G401 (cell line): ENCODE data around the gene TRERF1. TPM values are rescaled to one million over a fixed set of nuclear protein-coding genes. Genes with fewer than 3 reads are reported as not detected.

Experiments
- DNase-seq: peaks from one replicate; pipeline ENCODE4 v3.0.0-alpha.2; 2015; ENCODE audit warnings: low spot score
- in situ Hi-C: cut with HindIII; loops from 2 replicates; pipeline ENCODE4 v1.10.0; 2016; ENCODE audit warnings: low sequenced_read_pairs, mixed read lengths
- total RNA-seq: library from RNA; depleted of rRNA; stranded (reverse); fragments of >200 nt; shearing (Covaris generic); gene quantifications from 2 replicates; pipeline ENCODE4 v1.2.3, GENCODE V29; 2014

Gene TRERF1
- total RNA-seq, 1 experiment from 2014 or later: 3.8 TPM

GRCh38 chr6:42429836-42430235 is 21.9 kb downstream of the TRERF1 start:
- DNase-seq: no peak
- in situ Hi-C loops: no loop called here

GRCh38 chr6:42429042-42429585 is 22.6 kb downstream of the TRERF1 start:
- in situ Hi-C loops: no loop called here
- no peak for DNase-seq

- no peak for DNase-seq
Observed at GRCh38 chr6:42428326-42429041, 23.2 kb downstream of the TRERF1 start.

GRCh38 chr6:42427871-42428270 is 23.9 kb downstream of the TRERF1 start:
- no peak for DNase-seq
- in situ Hi-C loops: no loop called here

More at GRCh38 chr6:42428326-42429041, 23.2 kb downstream of the TRERF1 start:
- in situ Hi-C loops: no loop called here

GRCh38 chr6:42426191-42426590 is 25.5 kb downstream of the TRERF1 start:
- in situ Hi-C loops: no loop called here
- no peak for DNase-seq

- in situ Hi-C loops: no loop called here
- DNase-seq: no peak
Observed at GRCh38 chr6:42424906-42425474, 26.7 kb downstream of the TRERF1 start.

GRCh38 chr6:42423244-42423643 is 28.5 kb downstream of the TRERF1 start:
- no peak for DNase-seq
- in situ Hi-C loops: no loop called here

GRCh38 chr6:42420741-42421140 is 31.0 kb downstream of the TRERF1 start:
- in situ Hi-C loops: no loop called here
- DNase-seq: no peak

GRCh38 chr6:42419490-42420280 is 32.0 kb downstream of the TRERF1 start:
- in situ Hi-C loops: no loop called here
- DNase-seq: no peak

GRCh38 chr6:42418724-42419123 is 33.0 kb downstream of the TRERF1 start:
- in situ Hi-C loops: no loop called here
- DNase-seq: no peak

GRCh38 chr6:42417641-42418112 is 34.0 kb downstream of the TRERF1 start:
- no peak for DNase-seq
- in situ Hi-C loops: no loop called here

- DNase-seq: no peak
- in situ Hi-C loops: no loop called here
Observed at GRCh38 chr6:42411406-42411805, 40.3 kb downstream of the TRERF1 start.

GRCh38 chr6:42410861-42411260 is 40.9 kb downstream of the TRERF1 start:
- DNase-seq: no peak
- in situ Hi-C loops: no loop called here

- in situ Hi-C loops: no loop called here
- DNase-seq: no peak
Observed at GRCh38 chr6:42409581-42409980, 42.1 kb downstream of the TRERF1 start.

GRCh38 chr6:42407379-42407778 is 44.3 kb downstream of the TRERF1 start:
- in situ Hi-C loops: no loop called here
- no peak for DNase-seq

GRCh38 chr6:42406306-42407280 is 45.1 kb downstream of the TRERF1 start:
- no peak for DNase-seq
- in situ Hi-C loops: no loop called here

GRCh38 chr6:42405021-42405420 is 46.7 kb downstream of the TRERF1 start:
- in situ Hi-C loops: no loop called here
- no peak for DNase-seq

- in situ Hi-C loops: no loop called here
- no peak for DNase-seq
Observed at GRCh38 chr6:42404484-42404883, 47.2 kb downstream of the TRERF1 start.

GRCh38 chr6:42403831-42404230 is 47.9 kb downstream of the TRERF1 start:
- in situ Hi-C loops: no loop called here
- DNase-seq: no peak
